Immature natural killer cell (primary cell): ENCODE measurements around the gene BOLL. TPM values are rescaled to one million over a fixed set of nuclear protein-coding genes. Genes with fewer than 3 reads are reported as not detected.
A peak's percentile ranks its signal among the peaks of the same experiment; 100 is the strongest.
"Not testable (repeated sequence)": the region's sequence is repeated elsewhere in the genome, so short reads cannot be mapped to it uniquely, and the experiment has no call there.

Experiments used
- DNase-seq, 3 donors: peaks; one replicate each; pipeline ENCODE4 v3.0.0; 2022; ENCODE audit warnings: mixed read lengths in 1 of 3
- H3K27ac Mint-ChIP-seq, 6 donors: one replicate each; pipeline ENCODE4 v1.8.0; 2020; ENCODE audit warnings: mixed read lengths in 6 of 6, mild to moderate bottlenecking in 5 of 6, inconsistent platforms in 4 of 6, moderate library complexity in 3 of 6
- H3K27me3 Mint-ChIP-seq, 3 donors: one replicate each; pipeline ENCODE4 v1.8.0; 2020 to 2021; ENCODE audit warnings: low read depth in 3 of 3, mild to moderate bottlenecking in 3 of 3, mixed read lengths in 3 of 3, moderate library complexity in 3 of 3, inconsistent platforms in 1 of 3
- H3K36me3 Mint-ChIP-seq, 3 donors: one replicate each; pipeline ENCODE4 v1.8.0; 2020; ENCODE audit warnings: mixed read lengths in 3 of 3, inconsistent platforms in 2 of 3, mild to moderate bottlenecking in 2 of 3
- H3K4me1 Mint-ChIP-seq, 2 donors: one replicate each; pipeline ENCODE4 v1.8.0; 2020; ENCODE audit warnings: inconsistent platforms in 2 of 2, mild to moderate bottlenecking in 2 of 2, mixed read lengths in 2 of 2, moderate library complexity in 1 of 2
- H3K4me3 Mint-ChIP-seq, 5 donors: one replicate each; pipeline ENCODE4 v1.8.0; 2020; ENCODE audit warnings: mild to moderate bottlenecking in 5 of 5, mixed read lengths in 5 of 5, inconsistent platforms in 3 of 5, moderate library complexity in 3 of 5
- H3K9me3 Mint-ChIP-seq, 6 donors: one replicate each; pipeline ENCODE4 v1.8.0; 2020; ENCODE audit warnings: mild to moderate bottlenecking in 6 of 6, mixed read lengths in 6 of 6, inconsistent platforms in 4 of 6, moderate library complexity in 3 of 6
- polyA plus RNA-seq, 3 donors: library from polyadenylated mRNA; unstranded; fragments of 300-500 nt; fragmentation: Illumina TruSeq; gene quantifications; one replicate each; pipeline ENCODE4 v1.2.3, GENCODE V29; 2021

Gene BOLL
- polyA plus RNA-seq, 3 donors from 2014 or later = 0.08 TPM; not detected in 2

DNA sequence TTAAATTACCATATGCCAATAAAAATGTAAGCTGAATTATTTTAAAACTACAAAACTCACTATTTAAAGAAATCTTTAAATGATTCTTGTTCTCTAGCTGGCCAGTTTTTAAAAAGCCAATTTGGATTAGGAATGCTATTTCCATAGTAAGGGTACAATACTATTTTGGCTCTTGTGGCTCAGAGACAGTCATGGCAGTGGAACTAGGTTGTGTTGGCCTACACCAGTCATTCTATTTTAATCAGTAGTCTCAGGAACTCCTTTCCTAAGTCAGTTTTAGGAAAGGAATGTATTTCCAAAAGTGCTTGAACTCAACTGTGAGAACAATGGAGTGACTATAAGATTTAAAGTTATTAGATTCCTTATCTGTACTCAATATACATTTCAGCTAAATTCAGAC is 5.9 kb downstream of the BOLL start:
- H3K27me3 Mint-ChIP-seq = peaks cover 0 to 7% (median 2%) of the 10 kb centered on the region in 3 donors
- no peaks in the 10 kb centered on the region for H3K9me3 Mint-ChIP-seq
- no peaks in the 10 kb centered on the region for H3K36me3 Mint-ChIP-seq
- no peaks in the 10 kb centered on the region for H3K4me1 Mint-ChIP-seq
- H3K4me3 Mint-ChIP-seq = no peak overlapping the region
- no peak for DNase-seq
- H3K27ac Mint-ChIP-seq = no peak overlapping the region

GRCh38 chr2:197777823-197778407 is 7.2 kb downstream of the BOLL start:
- Mint-ChIP-seq H3K27me3 (peaks cover 0 to 7% (median 0%) of the 10 kb centered on the region in 3 donors), H3K9me3 (no peaks in the 10 kb centered on the region), H3K4me1 (no peaks in the 10 kb centered on the region), H3K27ac (no peak overlapping the region), H3K36me3 (no peaks in the 10 kb centered on the region), H3K4me3 (no peak overlapping the region)
- DNase-seq = peak; percentile 13 to 32 (median 29)

GRCh38 chr2:197760293-197760657 is 24.8 kb downstream of the BOLL start:
- DNase-seq = no peak
- no peak overlapping the region for H3K4me3 Mint-ChIP-seq
- no peak overlapping the region for H3K27ac Mint-ChIP-seq
- H3K9me3 Mint-ChIP-seq = peaks cover 0 to 20% (median 6%) of the 10 kb centered on the region in 6 donors
- peaks cover 0 to 4% (median 0%) of the 10 kb centered on the region in 3 donors for H3K36me3 Mint-ChIP-seq
- H3K27me3 Mint-ChIP-seq = peaks cover 2 to 7% (median 3%) of the 10 kb centered on the region in 3 donors
- no peaks in the 10 kb centered on the region for H3K4me1 Mint-ChIP-seq

DNA sequence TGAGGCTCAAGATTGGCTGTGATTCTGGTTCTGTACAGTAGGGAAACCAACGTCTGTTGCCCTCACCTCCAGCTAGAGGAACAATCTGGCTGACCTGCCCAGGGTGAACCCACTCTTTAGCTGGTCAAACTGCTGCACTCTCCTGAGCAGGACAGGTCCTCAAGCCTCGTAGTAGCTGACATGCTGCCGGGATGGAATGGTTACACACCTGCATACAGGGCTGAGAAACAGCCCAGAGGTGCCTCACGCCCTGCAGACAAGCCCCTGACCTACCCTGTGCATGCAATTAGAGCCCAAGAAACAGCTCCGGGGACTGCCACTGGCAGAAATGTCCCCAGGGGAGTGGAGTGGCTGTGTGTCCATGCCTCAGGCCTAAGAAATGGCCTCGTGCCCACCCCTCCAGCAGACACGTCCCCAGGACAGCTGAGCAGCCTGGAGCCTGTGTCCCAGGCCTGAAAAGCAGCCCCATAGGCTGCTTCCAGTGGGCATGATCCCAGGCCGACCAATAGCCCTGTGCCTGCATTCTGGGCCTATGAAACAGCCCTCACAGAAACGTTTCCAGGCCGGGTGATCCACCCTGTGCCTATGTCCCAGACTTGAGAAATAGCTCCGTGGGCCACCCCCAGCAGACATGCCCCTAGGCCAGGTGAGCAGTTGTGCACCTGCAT is 25.4 kb downstream of the BOLL start:
- DNase-seq = no peak
- Mint-ChIP-seq H3K9me3 (peaks cover 0 to 20% (median 6%) of the 10 kb centered on the region in 6 donors), H3K4me1 (no peaks in the 10 kb centered on the region), H3K4me3 (no peak overlapping the region), H3K27ac (no peak overlapping the region), H3K27me3 (peaks cover 2 to 7% (median 3%) of the 10 kb centered on the region in 3 donors), H3K36me3 (peaks cover 0 to 4% (median 0%) of the 10 kb centered on the region in 3 donors)

DNA sequence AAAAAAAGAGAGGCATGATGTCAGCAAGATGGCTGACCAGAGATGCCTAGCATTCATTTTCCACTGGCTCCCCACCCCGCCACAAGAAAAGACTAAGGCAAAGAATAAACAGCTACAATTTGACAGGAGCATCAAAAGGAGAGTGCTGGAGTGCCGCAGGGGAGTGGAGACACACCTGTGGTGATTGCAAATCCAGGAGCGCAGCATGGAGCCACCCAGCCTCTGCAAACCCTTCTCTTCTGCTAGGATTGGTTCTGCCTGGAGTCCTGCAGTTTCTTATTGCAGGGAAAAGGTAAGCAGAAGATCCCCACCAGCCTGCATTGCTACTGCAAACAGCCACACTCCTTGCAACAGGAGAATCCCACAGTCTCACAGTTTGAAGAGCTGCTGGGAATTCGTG is 26.1 kb downstream of the BOLL start:
- no peak overlapping the region for H3K4me3 Mint-ChIP-seq
- no peak for DNase-seq
- no peak overlapping the region for H3K27ac Mint-ChIP-seq
- H3K9me3 Mint-ChIP-seq = peaks cover 0 to 20% (median 7%) of the 10 kb centered on the region in 6 donors
- H3K36me3 Mint-ChIP-seq = peaks cover 0 to 4% (median 0%) of the 10 kb centered on the region in 3 donors
- no peaks in the 10 kb centered on the region for H3K4me1 Mint-ChIP-seq
- H3K27me3 Mint-ChIP-seq = peaks cover 2 to 7% (median 3%) of the 10 kb centered on the region in 3 donors

- H3K9me3 Mint-ChIP-seq = peaks cover 0 to 4% (median under 1%) of the 10 kb centered on the region in 6 donors
- H3K36me3 Mint-ChIP-seq = no peaks in the 10 kb centered on the region
- no peak for DNase-seq
- H3K27ac Mint-ChIP-seq = no peak overlapping the region
- H3K4me1 Mint-ChIP-seq = no peaks in the 10 kb centered on the region
- H3K27me3 Mint-ChIP-seq = peaks cover 4 to 6% (median 4%) of the 10 kb centered on the region in 3 donors
- H3K4me3 Mint-ChIP-seq = no peak overlapping the region
These were observed 44.9 kb downstream of the BOLL start for GRCh38 chr2:197740200-197740599.

- H3K27me3 Mint-ChIP-seq, H3K4me1 Mint-ChIP-seq, H3K36me3 Mint-ChIP-seq, H3K9me3 Mint-ChIP-seq, H3K4me3 Mint-ChIP-seq, DNase-seq: not testable (repeated sequence)
- peak overlapping the region in 1 of 6 donors; percentile 41 for H3K27ac Mint-ChIP-seq
These were observed 56.3 kb downstream of the BOLL start for GRCh38 chr2:197728555-197729544.

DNA sequence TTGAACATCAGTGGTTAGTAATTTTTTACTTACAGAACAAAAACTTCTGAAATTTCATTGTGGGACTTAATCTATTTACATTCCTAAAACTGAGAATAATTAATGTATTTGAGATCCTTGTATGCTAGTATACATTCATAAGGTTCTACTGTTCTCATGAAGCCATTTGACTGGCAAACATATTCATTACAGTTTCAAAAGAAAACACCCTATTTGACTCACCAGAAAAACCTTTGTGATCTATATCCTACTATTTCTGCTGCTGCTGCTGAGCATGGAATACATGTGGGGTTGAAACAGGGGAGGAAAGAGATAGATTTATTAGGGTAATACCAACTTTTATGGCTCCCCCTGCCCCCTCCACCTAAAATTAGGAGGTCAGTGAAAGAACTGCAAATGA is 58.1 kb downstream of the BOLL start:
- no peak overlapping the region for H3K27ac Mint-ChIP-seq
- DNase-seq = no peak

DNA sequence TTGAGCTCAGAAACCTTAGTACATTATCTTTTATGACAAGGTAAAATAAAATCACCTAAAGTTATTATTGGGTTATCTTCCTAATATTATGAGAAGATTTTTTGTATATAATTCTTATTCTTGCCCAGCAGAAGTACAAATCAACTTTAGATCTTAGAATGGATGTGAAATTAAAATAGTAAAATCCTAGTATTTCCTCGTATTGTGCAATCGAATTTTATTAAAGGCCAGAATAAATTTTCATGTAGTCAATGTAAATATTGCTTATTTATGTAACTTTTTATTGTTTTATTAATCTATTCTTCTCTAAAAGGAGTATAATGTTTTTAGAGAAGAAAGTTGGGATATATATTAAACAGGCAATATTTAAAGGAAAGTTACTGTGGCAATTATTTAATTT is 67.3 kb downstream of the BOLL start:
- no peaks in the 10 kb centered on the region for H3K4me1 Mint-ChIP-seq
- H3K27ac Mint-ChIP-seq = no peak overlapping the region
- no peaks in the 10 kb centered on the region for H3K9me3 Mint-ChIP-seq
- no peaks in the 10 kb centered on the region for H3K27me3 Mint-ChIP-seq
- no peak for DNase-seq
- H3K36me3 Mint-ChIP-seq = peaks cover 0 to 7% (median 4%) of the 10 kb centered on the region in 3 donors
- H3K4me3 Mint-ChIP-seq = no peak overlapping the region

More for the DNA sequence above, 58.1 kb downstream of the BOLL start:
- Mint-ChIP-seq H3K4me3 (no peak overlapping the region), H3K36me3 (peaks cover 7% of the 10 kb centered on the region in 3 donors), H3K4me1 (no peaks in the 10 kb centered on the region), H3K27me3 (peaks cover 0 to 2% (median 0%) of the 10 kb centered on the region in 3 donors), H3K9me3 (peaks cover 1 to 8% (median 5%) of the 10 kb centered on the region in 6 donors)

GRCh38 chr2:197713271-197713670 is 71.8 kb downstream of the BOLL start:
- Mint-ChIP-seq H3K27ac (no peak overlapping the region), H3K36me3 (peaks cover 0 to 8% (median 7%) of the 10 kb centered on the region in 3 donors), H3K4me3 (no peak overlapping the region), H3K27me3 (no peaks in the 10 kb centered on the region), H3K4me1 (peaks cover 12 to 21% of the 10 kb centered on the region in 2 donors), H3K9me3 (no peaks in the 10 kb centered on the region)
- DNase-seq = no peak

DNA sequence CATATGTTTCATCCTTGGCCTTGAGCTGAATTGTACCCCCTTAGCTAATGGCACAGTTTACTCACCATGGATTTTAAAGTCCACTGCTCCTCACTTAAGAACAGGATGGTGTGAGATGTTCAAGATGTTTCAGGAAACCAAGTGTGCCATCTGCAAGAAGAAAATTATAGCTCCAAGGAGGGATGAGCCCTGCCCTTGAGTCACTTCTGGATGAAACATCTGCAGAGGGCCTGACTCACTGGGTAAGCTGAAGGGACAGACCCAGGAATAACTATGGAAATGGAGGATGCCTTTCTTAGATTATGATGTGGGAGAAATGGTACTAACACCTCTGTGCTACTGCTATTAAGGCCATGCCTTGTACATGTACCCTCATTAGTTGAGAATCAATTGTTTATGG is 73.5 kb downstream of the BOLL start:
- Mint-ChIP-seq H3K9me3 (no peaks in the 10 kb centered on the region), H3K36me3 (peaks cover 0 to 8% (median 7%) of the 10 kb centered on the region in 3 donors), H3K4me1 (peaks cover 25 to 38% of the 10 kb centered on the region in 2 donors), H3K27ac (no peak overlapping the region), H3K27me3 (peaks cover 0 to 2% (median 0%) of the 10 kb centered on the region in 3 donors), H3K4me3 (no peak overlapping the region)
- no peak for DNase-seq

GRCh38 chr2:197710424-197711042 is 74.6 kb downstream of the BOLL start:
- peaks cover 0 to 5% (median 4%) of the 10 kb centered on the region in 3 donors for H3K27me3 Mint-ChIP-seq
- no peak overlapping the region for H3K4me3 Mint-ChIP-seq
- no peak overlapping the region for H3K27ac Mint-ChIP-seq

GRCh38 chr2:197709140-197709539 is 76.0 kb downstream of the BOLL start:
- Mint-ChIP-seq H3K4me1 (peaks cover 41 to 59% of the 10 kb centered on the region in 2 donors), H3K27me3 (peaks cover 3 to 13% (median 10%) of the 10 kb centered on the region in 3 donors), H3K4me3 (peak overlapping the region in 1 of 5 donors; percentile 7)
- not testable (repeated sequence) for H3K27ac Mint-ChIP-seq, H3K9me3 Mint-ChIP-seq, H3K36me3 Mint-ChIP-seq, DNase-seq

More at GRCh38 chr2:197710424-197711042, 74.6 kb downstream of the BOLL start:
- Mint-ChIP-seq H3K9me3 (no peaks in the 10 kb centered on the region), H3K4me1 (peaks cover 34 to 49% of the 10 kb centered on the region in 2 donors), H3K36me3 (peaks cover 0 to 7% (median 5%) of the 10 kb centered on the region in 3 donors)
- DNase-seq = no peak
